GM19023 (cell line): Measurements from ENCODE around the gene KRTAP9-3.
"Not testable (repeated sequence)": the region's sequence is repeated elsewhere in the genome, so short reads cannot be mapped to it uniquely, and the experiment has no call there.

Experiments
- ATAC-seq: cut with Tn5 transposase; IDR thresholded peaks from one replicate; pipeline ENCODE4 v1.9.1; 2021; ENCODE audit warnings: mild to moderate bottlenecking, moderate library complexity; ENCODE audit not compliant: unreplicated experiment

Gene KRTAP9-3

DNA sequence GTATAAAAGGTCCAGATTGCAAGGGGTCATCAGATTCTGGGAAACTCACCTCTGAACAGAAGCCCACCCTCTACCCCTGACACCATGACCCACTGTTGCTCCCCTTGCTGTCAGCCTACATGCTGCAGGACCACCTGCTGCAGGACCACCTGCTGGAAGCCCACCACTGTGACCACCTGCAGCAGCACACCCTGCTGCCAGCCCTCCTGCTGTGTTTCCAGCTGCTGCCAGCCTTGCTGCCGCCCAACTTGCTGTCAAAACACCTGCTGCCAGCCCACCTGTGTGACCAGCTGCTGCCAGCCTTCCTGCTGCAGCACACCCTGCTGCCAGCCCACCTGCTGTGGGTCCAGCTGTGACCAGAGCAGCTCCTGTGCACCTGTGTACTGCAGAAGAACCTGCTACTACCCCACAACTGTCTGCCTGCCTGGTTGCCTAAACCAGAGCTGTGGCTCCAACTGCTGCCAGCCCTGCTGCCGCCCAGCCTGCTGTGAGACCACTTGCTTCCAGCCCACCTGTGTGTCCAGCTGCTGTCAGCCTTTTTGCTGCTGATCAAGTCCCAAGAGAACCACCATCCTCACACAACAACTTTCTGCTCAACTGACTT lies 17.5 kb downstream of the KRTAP9-3 start, which contains the start of gene KRTAP9-4:
KRTAP9-4 (plus strand) TSS at position 51 of the 604 bp plus-strand sequence; CDS start at position 85, 34 bp downstream.
- not testable (repeated sequence) for ATAC-seq

DNA sequence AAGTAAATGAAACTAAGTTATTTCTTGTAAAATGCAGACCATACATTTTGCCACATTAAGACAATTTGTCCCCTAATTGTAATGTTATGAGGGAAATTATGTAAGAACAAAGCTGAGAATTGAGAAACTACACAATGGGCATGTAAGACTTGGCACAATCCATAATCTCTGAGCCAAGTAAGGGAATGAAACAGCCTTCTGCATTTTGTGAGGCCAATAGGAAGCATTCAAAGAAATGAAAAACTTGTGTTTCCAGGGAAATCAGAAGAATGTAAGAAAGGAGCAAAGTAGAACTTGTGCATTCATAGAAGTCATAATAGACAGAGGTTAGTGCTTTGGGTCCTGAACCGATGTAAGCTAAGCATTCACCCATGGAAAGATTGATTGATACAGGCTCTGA lies 19.0 kb downstream of the KRTAP9-3 start:
- no peak for ATAC-seq

DNA sequence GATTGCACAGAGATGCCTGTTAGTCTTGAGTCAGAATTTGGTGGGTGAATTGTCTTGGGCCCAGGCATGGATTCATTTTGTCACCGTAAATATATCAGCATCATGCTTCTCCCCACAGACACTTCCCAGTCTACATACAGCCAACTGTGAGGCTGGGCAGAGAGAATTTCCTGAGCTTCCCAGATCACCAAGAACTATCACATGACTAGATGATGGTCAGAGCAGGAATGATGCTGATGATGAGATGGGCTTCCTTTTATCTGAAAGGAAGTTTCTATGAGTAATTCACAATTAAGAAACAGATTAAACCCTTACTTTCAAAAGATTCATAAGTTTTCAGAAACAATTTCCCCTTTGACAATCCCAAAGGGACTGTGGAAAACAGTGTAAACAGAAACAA lies 22.6 kb downstream of the KRTAP9-3 start:
- ATAC-seq = no peak

DNA sequence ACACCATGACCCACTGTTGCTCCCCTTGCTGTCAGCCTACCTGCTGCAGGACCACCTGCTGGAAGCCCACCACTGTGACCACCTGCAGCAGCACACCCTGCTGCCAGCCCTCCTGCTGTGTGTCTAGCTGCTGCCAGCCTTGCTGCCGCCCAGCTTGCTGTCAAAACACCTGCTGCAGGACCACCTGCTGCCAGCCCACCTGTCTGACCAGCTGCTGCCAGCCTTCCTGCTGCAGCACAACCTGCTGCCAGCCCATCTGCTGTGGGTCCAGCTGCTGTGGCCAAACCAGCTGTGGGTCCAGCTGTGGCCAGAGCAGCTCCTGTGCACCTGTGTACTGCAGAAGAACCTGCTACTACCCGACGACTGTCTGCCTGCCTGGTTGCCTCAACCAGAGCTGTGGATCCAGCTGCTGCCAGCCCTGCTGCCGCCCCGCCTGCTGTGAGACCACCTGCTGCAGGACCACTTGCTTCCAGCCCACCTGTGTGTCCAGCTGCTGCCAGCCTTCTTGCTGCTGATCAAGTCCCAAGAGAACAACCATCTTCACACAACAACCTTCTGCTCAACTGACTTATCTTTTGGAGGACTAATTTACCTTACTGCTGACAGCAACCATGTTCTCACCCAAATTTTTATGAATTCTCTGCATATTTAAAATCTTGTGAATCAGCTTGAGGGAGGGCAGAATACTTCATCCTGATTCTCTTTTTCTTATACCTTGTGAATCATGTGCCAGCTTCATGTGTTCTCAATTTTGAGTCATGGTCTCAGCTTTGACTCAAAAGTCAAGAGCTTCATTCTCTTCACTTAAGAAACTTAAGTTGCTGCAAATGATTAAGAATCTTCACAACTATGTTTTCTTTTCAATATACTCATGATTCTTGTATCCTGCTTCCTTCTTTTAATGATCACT lies 23.4 kb downstream of the KRTAP9-3 start, which contains the start of gene KRTAP9-9:
KRTAP9-9 (plus strand) TSS at position 4 of the 910 bp plus-strand sequence.
- ATAC-seq = not testable (repeated sequence)

DNA sequence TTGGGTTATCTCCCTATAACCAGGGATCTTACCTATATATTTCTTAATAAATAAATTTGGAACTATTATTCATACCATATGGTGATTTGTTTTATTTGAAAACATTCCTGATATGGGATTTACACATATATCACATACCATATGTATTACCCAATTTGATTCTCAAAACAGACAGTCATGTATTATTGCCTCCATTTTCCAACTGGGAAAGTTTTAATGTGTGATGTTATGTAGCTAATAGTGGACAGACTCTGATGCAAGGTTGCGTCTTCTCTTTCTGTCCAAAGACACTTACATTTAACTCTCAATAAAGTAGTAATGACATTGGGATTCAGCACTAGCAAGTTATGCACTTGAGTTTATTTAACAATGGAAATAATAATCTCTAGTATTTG lies 24.0 kb downstream of the KRTAP9-3 start:
- no peak for ATAC-seq

DNA sequence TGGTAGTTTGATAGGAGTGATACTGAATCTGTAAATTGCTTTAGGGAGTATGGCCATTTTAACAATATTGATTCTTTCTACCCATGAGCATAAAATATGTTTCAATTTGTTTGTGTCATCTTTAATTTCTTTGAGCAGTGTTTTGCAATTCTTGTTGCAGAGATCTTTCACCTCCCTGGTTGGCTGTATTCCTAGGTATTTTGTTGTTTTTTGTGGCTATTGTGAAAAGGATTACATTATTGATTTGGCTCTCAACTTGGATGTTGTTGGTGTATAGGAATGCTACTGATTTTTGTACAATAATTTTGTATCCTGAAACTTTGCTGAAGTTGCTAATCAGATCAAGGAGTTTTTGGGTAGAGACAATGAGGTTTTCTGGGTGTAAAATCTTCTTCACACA lies 26.2 kb downstream of the KRTAP9-3 start:
- ATAC-seq = no peak

DNA sequence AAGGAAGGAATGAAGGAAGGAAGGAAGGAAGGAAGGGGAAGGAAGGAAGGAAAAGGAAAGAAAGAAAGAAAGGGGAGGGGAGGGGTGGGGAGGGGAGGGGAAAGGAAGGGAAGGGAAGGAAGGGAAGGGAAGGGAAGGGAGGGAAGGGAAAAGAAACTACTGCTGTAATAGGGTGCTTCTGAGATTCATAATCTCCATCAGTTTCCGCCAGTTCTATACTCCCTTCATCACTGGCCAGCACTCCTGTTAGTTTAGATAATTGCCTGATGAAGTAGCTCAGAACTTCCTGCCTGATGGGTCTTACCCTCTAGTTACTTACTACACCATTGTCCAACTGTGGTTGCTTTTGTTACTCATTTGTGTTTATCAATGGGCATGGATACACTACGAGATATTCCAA lies 31.0 kb downstream of the KRTAP9-3 start:
- no peak for ATAC-seq

DNA sequence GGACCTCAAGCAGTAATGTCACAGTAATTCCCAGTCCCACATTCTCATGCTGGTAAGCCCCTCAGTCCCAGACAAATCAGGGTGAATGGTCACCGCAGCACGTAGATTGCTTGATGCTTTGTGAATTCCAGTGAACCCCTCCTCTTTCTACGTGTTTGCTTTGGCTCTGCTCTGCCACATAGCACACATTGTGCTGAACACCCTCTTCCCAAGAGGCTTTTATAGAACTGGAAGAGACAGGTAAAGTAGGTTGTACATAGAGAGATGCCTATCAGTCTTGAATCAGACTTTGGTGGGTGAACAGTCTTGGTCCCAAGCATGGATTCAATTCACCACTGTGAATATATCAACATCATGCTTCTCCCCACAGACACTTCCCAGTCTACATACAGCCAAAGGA lies 32.4 kb downstream of the KRTAP9-3 start:
- no peak for ATAC-seq

DNA sequence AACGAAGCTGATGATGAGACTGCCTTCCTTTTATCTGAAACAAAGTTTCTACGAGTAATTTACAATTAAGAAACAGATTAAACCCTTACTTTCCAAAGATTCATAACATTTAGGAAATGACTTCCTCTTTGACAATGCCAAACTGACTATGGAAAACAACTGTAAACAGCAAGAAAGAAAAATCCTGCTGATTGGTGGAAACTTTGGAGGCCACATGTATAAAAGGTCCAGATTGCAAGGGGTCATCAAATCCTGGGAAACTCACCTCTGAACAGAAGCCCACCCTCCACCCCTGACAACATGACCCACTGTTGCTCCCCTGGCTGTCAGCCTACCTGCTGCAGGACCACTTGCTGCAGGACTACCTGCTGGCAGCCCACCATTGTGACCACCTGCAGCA lies 32.8 kb downstream of the KRTAP9-3 start, which contains the start of gene KRTAP9-6:
KRTAP9-6 (plus strand) TSS at position 301 of the 400 bp plus-strand sequence; CDS start at position 301, 0 bp downstream.
- no peak for ATAC-seq

DNA sequence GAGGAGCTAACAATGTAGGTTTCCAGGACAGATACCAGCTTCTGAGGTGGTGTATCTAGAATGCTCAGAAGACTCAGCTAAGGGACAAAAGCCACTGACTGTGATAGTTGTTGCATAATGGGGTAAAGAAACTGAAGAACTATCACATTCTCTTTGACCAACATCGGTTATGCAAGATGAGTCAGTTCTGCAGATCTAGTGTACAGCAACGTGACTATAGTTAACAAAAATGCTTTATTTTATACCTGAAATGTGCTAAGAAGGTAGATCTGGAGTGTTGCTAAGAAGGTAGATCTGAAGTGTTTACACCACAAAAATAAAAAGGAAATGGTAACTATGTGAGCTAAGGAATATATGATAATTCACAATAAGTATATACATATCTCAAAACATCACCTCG lies 35.5 kb downstream of the KRTAP9-3 start:
- no peak for ATAC-seq

DNA sequence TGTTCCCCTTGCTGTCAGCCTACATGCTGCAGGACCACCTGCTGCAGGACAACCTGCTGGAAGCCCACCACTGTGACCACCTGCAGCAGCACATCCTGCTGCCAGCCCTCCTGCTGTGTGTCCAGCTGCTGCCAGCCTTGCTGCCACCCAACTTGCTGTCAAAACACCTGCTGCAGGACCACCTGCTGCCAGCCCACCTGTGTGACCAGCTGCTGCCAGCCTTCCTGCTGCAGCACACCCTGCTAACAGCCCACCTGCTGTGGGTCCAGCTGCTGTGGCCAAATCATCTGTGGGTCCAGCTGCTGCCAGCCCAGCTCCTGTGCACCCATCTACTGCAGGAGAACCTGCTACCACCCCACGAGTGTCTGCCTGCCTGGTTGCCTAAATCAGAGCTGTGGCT lies 39.1 kb downstream of the KRTAP9-3 start:
- not testable (repeated sequence) for ATAC-seq

DNA sequence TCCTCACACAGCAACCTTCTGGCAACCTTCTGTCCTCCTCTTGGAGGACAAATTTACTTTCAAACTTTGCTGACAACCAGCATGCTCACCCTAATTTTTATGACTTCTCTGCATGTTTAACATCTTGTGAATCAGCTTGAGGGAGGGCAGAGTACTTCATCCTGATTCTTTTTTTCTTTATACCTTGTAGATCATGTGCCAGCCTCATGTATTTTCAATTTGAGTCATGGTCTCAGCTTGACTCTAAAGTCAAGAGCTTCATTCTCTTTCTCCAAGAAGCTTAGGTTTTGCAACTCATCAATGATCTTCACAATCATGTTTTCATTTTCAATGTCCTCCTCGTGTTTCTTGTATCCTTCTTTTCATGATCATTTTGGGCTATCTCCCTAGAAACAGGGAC lies 39.6 kb downstream of the KRTAP9-3 start:
- no peak for ATAC-seq

DNA sequence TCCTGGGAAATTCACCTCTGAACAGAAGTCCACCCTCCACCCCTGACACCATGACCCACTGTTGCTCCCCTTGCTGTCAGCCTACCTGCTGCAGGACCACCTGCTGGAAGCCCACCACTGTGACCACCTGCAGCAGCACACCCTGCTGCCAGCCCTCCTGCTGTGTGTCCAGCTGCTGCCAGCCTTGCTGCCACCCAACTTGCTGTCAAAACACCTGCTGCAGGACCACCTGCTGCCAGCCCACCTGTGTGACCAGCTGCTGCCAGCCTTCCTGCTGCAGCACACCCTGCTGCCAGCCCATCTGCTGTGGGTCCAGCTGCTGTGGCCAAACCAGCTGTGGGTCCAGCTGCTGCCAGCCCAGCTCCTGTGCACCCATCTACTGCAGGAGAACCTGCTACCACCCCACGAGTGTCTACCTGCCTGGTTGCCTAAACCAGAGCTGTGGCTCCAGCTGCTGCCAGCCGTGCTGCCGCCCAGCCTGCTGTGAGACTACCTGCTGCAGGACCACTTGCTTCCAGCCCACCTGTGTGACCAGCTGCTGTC lies 43.5 kb downstream of the KRTAP9-3 start, which contains the start of gene KRTAP9-7:
KRTAP9-7 (plus strand) TSS at position 51 of the 543 bp plus-strand sequence; CDS start at position 51, 0 bp downstream.
- not testable (repeated sequence) for ATAC-seq

DNA sequence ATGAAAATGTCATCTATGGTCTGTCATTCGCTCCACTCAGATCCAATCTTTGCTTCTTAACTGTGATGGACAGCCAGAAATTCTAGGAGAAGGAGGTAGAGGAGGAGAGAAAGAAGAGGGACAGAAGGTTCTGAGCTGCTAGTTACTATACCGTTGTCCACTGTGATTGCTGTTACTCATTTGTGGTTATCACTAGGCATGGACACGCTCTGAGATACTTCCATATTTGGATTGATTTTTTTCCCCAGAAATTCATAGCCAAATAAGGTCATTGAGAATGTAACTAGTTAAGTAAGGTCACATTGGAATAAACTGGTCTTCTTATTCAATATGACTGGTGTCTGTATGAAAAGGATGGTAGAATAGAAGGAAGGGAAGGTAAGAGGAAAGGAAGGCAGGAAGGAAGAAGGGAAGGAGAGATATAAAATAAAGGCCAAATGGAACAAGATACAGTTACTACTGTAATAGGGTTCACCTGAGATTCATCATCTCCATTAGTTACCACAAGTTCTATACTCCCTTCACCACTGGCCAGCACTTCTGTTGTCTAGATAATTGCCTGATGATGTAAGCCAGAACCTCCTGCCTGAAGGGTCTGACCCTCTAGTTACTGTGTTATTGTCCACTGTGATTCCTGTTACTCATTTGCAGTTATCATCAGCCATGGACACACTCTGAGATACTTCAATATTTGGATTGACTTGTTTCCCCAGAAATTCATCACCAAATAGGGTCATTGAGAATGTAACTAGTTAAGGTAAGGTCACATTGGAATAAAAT lies 46.1 kb downstream of the KRTAP9-3 start:
- ATAC-seq = no peak
